Activated gamma-delta T cell treated with Interleukin-2 at 50 U/mL for 16 hours (primary cell): Measurements from ENCODE around the gene APBB2.

Source experiments
- DNase-seq: peaks from one replicate; pipeline ENCODE4 v3.0.0-alpha.2; 2020

APBB2 gene

DNA sequence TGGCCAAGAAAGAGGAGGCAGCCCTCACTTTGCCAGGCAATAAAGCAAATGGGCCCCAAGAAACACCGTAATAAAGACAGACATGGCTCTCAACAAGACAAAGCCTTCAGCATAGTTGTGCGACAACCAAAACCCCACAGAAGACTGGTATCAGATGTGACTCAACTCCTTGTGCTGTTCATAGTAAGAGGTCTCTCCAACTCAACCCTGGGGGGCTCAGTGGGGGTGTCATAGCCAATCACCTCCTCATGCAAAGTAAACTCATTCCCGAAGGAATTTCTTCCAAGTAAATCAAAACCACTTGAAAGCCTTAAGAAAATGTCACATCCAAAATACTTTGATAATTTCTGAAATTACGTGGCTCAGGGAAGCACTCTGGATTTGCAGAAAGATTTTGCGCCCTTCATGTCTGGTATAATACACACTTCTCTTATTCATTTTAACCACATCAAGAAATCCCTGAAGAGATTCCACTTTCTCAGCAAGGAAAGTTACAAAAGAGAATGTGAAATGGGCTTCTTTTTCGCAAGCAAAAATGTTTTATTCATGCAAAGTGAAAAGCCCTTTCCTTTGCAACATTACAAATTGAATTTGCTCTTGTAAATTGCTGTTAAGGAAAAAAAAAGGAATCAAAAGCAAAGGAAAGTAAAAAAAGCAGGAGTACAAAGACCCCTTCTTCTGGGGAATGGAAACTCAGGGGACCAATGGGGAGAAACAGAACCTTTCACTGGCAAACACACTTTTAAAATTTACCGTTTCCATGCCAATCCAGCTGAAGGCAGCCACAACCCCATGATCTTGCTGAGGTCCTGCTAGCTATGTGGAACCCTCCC is 327.2 kb downstream of the APBB2 start:
- DNase-seq: no peak

- DNase-seq: no peak
These were observed 332.5 kb downstream of the APBB2 start for GRCh38 chr4:40881851-40882250.

DNA sequence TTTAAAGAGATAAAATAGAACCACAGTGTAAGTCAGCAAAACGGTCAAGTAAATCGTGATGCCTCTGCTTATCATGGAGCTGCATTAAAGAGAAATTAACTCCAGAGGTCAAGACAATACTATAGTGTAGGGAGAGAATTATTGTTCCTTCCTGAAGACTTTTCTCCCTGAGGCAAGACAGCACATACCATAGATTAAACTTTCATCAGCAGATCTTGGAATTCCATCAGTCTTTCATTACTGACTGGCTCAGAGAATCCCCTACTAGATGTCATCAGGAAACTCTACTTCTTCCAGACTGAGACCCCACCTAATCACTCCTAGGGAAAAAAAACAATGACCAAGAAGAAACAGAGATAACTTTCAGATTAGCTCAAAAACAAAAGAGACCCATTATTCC is 333.2 kb downstream of the APBB2 start:
- no peak for DNase-seq

DNA sequence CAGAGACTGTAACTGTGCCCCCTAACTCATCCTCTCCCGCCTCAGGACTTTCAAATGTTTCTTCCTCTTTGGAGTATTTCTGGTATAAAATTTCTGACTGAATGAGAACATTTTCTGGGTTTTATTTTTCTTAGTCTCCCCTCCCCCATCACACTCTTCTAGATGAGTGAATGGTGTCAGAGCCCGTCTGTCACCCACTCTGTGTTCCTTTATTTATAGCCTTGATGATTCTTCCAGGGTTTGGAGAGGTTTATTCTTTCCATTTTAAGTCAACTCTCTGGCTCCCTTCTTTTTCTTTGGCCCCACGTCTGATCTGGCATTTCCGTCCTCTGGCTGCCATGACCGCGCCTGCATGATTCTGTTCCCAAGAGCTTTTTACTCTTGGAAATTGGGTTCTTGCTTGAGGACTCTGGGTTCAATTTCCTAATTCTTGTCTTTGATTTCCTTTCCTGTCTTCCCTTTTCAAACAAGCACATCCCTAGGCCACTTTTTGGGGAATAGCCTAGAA is 335.7 kb downstream of the APBB2 start:
- no peak for DNase-seq

GRCh38 chr4:40877081-40877480 is 337.3 kb downstream of the APBB2 start:
- DNase-seq: no peak

DNA sequence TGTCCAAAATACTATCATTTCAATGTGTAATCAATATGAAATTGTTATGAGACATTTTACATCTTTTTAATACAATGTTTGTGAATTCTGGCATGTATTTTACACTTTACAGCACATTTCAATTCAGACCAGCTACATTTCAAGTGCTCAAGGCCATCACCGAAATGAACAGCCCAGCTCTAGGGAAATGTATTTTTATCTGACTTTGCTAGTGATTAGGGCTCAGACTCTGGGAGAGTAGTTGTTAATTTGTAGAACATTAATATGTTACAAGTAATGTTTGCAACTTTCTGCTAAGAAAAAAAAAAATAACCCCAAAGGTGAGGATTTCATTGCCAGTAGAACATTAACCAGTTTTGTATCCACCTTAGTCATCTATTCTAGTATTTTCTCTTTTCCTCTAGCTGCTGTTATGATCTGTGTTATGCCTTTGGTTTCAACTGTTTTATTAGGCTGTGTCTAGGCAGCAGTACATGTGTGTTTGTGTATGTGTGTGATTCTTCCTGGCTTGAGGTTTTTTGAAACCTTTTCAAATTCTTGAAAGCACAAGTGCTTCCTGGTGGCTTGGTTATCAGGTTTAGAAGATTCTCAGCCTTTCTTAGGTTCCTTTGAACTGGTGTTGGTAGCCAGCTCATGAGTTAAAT is 338.7 kb downstream of the APBB2 start:
- no peak for DNase-seq

GRCh38 chr4:40874901-40875300 is 339.4 kb downstream of the APBB2 start:
- DNase-seq: no peak

DNA sequence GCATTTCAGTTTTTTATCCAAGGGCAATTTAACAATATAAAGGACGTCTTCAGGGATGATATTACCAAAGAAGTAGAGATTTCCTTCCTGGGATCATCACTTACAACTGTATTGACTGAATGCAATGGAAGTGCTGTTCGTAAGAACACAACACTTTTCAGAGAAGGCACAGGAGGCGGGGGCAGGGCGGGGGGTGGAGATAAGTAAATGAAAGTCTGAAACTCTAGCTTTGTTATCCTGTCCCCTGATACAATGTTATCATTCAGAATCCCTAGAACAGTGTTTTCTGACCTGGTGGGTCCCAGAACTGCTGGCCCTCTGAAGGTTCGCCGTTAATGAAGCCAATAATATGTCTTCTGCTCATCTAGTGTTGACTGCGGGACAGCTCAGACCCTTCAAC is 340.0 kb downstream of the APBB2 start:
- DNase-seq: no peak

DNA sequence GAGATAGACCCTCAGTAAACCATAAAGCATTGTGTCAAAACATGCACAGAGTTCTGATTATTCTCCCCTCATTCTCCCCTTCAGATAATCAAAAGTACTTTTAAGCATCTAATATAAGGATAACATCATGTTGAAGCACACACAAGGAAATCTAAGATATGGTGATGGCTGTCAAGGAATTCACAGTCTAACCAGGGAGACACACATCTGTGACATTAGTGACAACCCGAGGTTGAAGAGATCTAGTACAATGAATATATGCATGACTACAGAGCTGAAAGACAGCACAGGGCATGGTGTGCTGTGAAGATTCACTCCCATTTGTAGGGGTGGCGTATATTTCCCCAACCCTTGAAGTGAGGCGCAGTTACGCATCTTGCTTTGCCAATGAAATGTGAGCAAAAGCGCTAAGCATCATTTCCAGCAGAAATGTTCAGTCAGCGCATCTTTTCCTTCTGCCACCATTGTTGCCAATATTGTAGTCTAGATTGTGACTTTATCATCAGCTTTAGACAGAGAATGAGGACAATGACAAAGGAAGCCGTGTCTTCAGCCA is 342.6 kb downstream of the APBB2 start:
- no peak for DNase-seq

GRCh38 chr4:40870150-40870549 is 344.2 kb downstream of the APBB2 start:
- DNase-seq: no peak

DNA sequence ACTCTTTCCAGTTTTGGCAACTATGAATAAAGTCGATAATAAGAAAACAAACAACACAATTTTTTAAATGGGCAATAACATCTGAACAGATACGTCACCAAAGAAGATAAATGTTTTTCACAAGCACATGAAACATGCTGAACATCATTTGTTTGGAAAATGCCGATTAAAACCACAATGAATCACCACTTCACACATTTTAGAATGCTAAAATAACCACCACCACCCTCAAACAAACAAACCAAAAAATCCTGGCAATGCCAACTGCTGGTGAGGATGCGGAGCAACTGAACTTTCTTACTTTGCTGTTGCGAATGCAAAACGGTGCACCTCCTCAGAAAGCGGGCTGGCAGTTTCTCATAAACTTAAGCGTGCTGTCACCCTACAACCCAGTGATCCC is 348.6 kb downstream of the APBB2 start:
- DNase-seq: no peak

GRCh38 chr4:40864531-40864930 is 349.8 kb downstream of the APBB2 start:
- no peak for DNase-seq

DNA sequence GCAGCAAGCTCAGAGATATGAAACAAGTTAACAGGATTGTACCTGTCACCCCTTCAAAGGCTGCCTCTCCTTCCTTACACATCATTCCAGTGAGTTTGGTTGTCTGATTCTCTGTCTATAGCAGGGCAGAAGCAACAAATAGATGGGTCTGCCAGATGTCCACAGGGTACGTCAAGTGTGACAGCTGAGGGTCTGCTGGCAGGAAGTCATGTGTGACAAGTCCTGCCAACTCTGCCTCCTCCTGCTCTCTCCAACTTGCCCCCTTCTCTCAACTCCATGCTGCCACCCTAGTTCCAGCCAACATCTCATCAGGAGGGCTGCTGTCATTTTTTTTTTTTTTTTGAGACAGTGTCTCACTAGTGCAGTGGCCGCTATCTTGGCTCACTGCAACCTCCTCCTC is 355.4 kb downstream of the APBB2 start:
- DNase-seq: no peak

- no peak for DNase-seq
These were observed 356.4 kb downstream of the APBB2 start for GRCh38 chr4:40857956-40858355.

GRCh38 chr4:40856840-40857362 is 357.4 kb downstream of the APBB2 start:
- peak; percentile 12 for DNase-seq

- DNase-seq: no peak
These were observed 358.0 kb downstream of the APBB2 start for GRCh38 chr4:40856277-40856839.

GRCh38 chr4:40850496-40850895 is 363.8 kb downstream of the APBB2 start:
- no peak for DNase-seq

DNA sequence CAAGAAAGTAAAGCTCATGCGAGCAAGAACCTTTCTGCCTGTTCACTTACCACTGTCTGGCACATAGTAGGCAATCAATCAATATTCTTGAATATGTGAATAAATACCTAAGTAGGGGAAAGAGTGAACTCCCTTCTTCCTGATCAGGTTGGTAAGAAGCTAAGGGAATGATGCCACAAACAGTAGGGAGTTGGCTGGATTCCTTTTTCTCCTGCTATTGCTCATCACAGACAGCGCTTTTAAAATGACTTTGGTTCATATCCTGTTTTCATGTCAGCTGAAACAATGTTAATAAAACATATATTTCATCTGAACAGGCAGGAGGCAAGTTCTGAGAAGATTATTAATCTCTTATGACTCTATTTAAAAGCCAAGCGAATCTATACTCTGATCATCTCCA is 365.4 kb downstream of the APBB2 start:
- no peak for DNase-seq

DNA sequence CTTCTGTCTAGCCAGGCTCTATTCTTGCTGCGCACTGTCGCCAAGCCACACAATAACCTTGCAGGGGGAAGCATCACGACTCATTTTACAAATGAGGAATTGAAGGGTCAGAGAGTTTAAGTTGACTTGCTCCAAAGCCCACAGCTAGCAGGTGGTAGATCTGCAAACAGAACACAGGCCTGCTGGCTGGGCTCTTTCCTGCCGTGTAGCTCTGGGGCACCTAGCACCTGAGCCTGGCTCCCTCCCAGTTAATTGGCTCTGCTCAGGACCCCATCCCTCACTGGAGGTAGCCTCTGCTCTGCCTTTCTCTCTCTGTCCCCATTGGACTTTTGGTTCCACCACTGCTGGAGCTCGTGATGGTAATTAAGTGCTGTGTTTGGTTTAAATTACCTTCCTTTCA is 366.1 kb downstream of the APBB2 start:
- DNase-seq: no peak

DNA sequence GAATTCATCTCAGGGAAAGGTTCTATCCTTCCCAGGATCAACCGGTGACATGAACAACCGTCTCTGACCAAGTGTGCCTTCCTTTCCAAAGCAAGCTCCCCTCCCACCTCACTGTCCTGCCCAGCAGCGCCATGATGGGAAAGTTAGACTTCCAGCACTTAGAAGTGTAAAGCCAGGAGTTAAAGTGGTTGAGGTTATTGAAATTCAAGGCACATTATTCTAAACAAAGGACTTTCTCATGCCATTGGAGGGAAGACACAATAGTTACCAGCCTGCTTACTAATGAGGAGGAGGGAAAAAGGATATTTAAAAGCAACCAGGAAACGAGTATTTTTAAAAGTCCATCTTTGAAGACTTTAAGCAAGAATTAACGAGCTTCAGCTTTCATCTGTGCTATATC is 367.8 kb downstream of the APBB2 start:
- DNase-seq: no peak

- no peak for DNase-seq
These were observed 369.0 kb downstream of the APBB2 start for GRCh38 chr4:40845154-40845835.

DNA sequence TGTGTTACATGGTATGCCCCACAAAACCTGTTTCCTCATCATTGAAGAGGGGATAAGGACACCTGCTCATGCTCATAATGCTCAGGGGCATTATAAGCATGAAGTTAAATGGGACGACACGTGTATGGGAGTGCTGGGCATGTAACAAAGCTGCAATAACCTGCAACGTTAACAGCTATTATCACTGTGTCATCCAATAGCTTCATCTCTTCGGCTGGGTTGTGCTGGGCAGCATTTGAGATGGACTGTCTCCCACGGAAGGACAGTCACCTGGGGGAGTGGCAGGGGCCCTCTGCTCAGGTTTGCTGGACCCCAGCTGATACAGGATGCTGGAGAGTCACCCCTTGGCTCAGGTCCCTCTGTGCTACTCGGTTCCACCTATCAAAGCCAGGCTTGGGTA is 370.1 kb downstream of the APBB2 start:
- DNase-seq: no peak

- no peak for DNase-seq
These were observed 370.6 kb downstream of the APBB2 start for GRCh38 chr4:40843696-40844095.
